NCI-H187 (cell line): ENCODE measurements around the gene FAU.

Source experiments
- DNase-seq, 2 experiments: peaks; one replicate each; lab custom pipeline; 2025; lab: John Stamatoyannopoulos, UW

Gene FAU

DNA sequence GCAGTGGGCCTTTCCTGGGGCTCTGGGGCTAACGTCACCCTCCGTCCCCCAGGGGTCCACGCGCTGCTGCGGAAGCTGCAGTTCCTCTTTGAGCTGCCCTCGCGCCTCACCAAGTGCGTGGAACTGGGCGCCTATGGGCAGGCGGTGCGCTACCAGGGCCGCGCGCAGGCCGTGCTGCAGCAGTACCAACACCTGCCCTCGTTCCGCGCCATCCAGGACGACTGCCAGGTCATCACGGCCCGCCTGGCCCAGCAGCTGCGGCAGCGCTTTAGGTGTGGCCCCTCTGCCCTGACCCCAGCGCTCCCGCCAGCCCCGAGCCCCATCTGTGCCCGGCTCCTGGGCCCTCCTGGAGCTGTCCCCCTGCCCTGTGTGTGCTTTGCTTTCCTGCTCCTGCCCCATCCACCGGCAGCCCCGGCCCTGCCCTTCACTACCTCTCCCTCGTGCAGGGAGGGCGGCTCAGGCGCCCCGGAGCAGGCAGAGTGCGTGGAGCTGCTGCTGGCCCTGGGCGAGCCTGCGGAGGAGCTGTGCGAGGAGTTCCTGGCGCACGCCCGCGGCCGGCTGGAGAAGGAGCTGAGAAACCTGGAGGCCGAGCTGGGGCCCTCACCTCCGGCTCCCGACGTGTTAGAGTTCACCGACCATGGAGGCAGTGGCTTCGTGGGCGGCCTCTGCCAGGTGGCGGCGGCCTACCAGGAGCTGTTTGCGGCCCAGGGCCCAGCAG, 14.0 kb downstream of the FAU start:
- no peak for DNase-seq

DNA sequence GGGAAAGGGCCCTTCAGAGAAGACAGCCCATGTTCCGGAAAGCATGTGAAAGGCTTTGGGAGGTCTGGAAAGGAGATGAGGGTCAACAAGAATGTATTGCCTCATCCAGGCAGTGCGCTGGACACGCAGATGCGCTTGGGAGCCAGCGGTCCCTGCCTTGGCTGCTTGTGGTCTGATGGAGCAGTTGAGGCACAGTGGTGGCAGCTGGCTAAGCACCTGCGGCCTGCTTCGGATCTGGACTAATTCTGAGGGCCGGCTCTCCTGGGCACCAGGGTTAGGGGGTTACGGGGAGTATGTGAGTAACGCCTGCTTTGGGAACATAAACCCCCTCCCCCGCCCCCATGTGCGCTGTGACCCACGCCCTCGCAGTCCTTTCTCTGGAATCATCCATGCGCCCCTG, 14.9 kb downstream of the FAU start:
- DNase-seq, result no peak

DNA sequence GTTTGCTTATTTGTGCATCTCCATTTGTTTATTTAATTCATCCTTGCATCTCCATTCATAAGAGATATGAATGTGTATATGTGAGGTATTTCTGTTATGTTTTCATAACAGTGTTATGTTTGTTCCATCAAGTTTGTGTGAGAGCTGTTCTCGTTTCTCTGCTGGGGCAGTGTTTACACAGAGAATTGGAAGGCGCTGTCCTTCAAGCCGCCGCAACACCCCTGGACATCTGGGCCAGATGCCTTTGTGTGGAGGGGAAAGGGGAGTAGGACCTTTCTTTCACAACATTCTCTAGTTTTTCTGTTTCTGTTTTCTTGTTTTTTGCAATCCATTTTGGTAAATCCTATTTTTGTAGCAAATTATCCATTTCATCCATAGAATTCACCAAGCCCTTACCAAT, 17.3 kb downstream of the FAU start:
- no peak for DNase-seq

DNA sequence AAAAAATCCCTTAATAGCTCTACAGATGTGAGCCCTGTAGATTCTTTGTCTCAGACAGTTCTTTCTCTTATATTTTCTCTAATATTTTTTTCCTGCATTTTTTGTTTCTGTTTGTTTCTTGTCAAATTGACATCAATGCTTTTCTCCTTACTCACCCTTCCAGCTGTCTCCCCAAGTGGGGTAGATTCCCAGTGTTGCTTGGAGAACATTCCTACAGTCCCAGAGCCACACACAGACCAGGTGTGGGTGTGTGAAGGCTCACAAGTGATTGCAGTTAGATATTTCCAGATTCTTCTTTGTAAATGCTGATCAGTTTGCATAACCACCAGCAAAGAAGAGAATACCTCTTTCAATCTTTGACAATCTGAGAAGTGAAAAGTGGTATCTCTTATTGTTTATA, 18.5 kb downstream of the FAU start:
- no peak for DNase-seq

DNA sequence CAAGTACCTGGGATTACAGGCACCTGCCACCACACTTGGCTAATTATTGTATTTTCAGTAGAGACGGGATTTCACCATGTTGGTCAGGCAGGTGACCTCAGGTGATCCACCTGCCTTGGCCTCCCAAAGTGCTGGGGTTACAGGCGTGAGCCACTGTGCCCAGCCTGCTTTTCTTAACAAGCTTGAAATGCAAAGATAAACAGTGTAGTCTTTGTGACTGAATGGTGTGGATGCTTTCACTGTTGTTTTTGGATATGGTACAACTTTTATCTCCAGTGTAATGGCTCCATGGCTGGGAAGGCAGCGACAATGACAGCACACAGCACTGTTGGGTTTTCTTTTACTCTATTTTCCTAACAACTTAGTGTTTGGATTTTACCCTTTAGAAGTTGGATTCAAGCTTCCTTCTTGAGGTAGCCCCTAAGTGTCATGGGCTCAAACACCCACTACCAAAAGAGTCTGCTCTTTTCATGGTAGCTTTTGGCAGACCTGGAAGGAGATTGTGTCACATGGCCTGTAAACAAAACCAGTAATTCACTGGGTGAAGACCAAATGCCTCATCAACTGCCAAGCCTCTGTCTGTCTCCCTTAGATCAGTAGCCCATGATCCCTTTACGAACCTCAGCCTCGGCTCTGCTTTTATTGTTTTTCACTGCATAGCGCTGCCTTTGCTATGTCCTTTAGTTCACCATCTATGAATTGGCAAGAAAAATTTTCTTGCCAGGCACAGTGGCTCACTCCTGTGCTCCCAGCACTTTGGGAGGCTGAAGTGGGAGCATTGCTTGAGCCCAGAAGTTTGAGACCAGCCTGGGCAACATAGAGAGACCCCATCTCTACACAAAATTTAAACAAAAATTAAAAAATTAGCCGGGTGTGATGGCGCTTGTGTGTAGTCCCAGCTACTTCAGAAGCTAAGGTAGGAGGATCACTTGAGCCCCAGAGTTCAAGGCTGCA, 19.5 kb downstream of the FAU start:
- no peak for DNase-seq

DNA sequence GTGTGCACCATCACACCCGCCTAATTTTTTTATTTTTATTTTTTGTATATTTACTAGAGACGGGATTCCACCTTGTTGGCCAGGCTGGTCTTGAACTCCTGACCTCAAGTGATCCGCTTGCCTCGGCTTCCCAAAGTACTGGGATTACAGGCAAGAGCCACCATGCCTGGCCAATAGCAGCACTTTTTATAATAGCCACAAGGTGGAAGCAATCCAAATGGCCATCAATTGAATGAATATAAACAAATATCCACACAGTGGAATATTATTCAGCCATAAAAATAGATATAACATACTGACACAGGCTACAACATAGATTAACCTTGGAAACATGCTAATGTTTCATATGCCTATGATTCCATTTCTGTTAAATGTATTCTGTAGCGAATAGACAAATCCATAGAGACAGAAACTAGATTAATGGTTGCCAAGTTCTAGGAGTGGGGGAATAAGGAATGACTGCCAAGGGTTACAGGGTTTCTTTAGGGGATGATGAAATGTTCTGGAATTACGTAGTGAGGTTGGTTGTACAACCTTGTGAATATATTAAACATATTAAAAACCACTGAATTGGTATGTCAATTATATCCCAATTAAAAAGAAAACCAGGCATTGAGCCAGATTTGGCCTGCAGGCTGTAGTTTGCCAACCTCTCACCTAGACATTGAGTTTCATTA, 21.1 kb downstream of the FAU start:
- DNase-seq, result no peak

DNA sequence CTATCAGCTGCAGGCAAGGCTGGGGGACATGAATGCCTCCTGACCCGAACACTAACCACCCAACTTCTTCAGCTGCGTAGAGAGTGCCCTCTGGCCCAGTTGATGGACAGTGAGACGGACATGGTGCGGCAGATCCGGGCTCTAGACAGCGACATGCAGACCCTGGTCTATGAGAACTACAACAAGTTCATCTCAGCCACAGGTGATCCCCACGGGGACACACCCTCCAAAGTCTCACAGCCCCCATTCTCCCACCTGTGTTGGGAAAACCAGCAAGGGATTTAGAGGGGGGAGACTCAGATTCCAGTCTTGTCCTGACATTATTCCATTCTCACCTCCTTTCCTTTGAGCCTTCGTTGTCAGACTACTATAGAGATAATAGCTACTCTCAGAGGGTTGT, 25.0 kb downstream of the FAU start:
- no peak for DNase-seq

DNA sequence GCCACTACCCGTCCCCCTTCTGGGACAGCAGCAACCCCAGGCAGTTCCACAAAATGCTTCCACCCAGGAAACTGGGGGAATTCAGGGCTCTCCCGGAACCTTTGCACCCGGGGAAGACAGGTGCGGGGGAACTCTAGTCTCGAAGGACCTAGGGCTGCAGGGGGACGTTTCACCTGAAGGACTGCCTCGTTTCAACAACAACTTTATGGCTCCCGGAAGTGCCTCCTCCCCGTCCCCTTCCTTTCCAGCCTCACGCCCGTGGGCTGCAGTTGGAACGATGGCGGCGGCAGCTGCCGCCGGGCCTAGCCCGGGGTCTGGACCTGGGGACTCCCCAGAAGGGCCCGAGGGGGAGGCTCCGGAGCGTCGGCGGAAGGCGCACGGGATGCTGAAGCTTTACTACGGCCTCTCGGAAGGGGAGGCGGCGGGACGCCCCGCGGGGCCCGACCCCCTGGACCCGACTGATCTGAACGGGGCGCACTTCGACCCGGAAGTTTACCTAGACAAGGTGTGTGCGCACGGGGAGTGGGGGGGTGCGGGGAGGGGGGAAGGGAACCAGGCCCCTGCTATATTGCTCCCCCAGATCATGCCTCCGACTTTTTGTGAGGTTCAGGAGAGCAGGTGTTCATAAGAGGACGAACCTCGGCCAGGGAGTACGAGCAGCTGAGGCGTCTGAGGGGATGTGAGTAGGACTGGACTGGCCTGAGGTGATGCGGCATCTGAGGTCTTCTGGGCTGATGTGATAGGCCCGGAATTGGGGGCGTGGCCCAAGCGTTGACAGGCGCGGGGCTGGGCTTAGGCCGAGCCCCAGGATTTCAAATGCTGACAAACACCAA, 25.7 kb downstream of the FAU start, which contains the start of gene VPS51:
TSS of gene VPS51 (plus strand) at position 241 of the 833 bp plus-strand sequence. CDS start at position 278, 37 bp downstream.
- DNase-seq, result peak; percentile 82 to 86

DNA sequence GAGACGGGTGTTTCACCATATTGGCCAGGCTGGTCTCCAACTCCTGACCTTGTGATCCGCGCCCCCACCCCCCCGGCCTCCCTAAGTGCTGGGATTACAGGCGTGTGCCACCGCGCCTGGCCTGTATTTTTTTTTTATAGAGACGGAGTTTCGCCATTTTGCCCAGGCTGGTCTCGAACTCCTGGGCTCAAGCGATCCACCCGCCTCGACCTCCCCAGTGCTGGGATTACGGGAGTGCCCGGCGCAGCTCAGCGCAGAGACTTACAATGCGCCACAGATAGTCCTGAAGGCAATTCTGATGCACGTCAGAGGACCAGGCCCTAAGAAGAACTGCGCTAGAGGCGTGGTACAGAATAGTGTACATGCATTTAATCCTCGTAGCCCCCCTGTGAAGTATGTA, 26.5 kb downstream of the FAU start:
- DNase-seq, result no peak

DNA sequence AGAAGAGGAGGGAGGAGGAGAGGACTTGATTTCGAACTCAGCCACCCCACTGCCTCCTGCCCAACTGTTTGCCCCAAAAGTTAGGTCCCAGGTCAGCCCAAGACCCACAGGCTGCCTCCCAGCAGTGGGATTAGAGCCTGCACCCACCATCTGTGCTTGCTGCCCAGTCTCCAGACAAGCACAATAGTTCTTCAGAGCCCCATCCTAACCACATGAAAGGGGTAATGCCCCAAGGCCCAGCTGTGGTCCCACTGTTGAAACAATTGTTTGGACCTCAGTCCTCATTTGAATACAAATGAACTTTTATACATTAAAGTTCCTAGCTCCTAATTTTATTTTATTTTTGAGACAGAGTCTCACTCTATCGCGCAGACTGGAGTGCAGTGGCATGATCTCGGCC, 31.3 kb downstream of the FAU start:
- no peak for DNase-seq

DNA sequence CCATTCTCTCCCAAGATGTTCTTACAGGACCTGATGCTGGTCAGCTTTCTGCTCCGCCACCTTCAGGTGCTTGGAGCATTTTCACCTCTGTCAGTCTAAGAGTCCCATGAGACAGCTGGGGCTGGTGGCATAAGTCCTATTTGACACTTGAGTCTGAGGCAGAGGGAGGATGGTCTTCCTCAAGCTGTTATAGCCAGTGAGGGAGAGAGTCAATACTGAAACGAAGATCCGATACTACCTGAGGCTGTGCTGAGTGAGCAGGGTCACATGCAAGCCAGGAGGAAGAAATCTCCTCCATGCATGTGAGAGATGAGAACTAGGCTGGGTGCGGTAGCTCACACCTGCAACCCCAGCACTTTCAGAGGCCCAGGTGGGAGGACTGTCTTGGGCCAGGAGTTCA, 32.3 kb downstream of the FAU start:
- DNase-seq, result no peak

DNA sequence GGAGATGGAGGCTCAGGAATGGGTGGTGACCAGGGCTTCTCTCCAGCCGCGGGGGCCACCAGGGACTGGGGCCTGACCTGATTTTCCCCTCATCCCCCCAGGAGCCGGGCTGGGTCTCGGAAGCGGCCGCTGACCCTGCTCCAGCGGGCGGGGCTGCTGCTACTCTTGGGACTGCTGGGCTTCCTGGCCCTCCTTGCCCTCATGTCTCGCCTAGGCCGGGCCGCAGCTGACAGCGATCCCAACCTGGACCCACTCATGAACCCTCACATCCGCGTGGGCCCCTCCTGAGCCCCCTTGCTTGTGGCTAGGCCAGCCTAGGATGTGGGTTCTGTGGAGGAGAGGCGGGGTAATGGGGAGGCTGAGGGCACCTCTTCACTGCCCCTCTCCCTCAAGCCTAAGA, 34.1 kb downstream of the FAU start:
- no peak for DNase-seq

DNA sequence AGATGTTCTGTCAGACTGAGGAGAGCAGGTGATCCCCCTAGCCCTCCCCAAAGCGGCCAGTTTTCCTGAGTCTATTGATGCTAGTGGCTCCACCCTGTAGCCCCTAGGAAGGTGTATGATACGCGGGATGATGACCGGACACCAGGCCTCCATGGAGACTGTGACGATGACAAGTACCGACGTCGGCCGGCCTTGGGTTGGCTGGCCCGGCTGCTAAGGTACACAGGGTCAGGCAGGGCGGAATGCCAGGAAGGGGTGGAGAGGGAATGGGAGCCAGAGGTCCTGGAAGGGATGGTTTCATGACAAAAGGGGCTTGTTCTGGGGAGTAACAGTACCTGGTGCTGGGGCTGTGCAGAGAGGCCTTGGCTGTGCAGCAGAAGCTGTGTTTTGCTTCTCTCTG, 34.7 kb downstream of the FAU start:
- DNase-seq, result no peak

DNA sequence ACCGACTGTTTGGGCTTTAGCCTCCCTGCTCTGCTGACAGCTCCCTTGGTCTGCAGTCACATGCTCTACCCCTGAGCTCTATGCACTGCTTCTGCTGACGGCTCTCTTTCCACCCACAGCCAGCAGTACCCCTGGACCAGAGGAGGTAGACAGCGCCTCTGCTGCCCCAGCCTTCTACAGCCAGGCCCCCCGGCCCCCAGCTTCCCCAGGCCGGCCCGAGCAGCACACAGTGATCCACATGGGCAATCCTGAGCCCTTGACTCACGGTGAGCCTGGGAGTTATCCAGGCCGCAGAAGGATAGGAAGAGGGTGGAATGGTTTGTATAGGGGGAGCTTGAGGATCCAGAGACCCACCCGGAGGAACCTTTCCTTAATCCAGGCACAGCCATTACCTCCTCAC, 35.1 kb downstream of the FAU start:
- no peak for DNase-seq

DNA sequence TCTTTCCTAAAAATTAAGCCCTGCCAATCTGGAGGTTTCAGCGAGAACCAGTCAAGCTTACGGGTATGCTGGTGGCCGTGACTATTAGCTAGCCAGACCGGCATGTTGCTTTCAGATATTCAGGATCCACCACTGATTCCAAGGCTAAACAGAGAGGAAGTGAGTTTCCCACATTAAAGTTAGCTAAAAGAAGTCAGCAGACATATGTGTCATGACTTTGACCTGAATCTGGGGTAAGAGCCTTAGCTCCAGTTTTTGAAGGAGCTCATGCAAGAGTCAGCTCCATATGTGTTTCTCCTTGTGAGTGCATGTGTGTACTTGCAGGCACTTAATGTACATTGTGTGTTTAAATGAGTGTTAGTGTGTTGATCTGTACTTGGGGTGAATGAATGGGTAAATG, 36.5 kb downstream of the FAU start:
- DNase-seq, result no peak

DNA sequence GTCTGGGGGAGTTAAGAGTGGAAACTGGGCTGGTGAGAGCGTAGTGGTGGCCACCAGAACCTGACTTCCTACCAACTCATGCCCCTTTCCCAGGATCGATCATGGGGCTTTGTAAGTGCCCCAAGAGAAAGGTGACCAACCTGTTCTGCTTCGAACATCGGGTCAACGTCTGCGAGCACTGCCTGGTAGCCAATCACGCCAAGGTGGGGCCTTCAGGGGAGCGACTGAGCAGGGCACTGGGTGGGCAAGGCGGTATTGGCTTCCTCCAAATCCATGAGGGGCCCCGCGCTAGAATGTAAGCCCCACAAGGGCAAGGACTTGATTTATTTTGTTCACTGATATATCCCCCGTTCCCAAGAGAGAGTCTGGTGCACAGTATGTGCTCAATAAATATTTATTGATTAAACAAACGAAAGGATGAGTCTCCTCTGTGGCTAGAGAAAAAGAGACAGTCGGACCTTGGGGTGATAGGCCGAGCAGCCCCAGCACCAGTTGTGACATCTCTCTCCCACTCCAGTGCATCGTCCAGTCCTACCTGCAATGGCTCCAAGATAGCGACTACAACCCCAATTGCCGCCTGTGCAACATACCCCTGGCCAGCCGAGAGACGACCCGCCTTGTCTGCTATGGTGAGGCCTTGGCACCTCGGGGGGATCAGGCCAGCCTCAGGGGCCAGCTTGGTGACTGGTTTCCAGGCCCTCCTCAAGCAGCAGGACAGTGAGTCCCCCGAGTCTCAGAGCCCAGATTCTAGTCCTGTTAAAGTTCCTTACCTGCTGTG, 37.1 kb downstream of the FAU start:
- no peak for DNase-seq

DNA sequence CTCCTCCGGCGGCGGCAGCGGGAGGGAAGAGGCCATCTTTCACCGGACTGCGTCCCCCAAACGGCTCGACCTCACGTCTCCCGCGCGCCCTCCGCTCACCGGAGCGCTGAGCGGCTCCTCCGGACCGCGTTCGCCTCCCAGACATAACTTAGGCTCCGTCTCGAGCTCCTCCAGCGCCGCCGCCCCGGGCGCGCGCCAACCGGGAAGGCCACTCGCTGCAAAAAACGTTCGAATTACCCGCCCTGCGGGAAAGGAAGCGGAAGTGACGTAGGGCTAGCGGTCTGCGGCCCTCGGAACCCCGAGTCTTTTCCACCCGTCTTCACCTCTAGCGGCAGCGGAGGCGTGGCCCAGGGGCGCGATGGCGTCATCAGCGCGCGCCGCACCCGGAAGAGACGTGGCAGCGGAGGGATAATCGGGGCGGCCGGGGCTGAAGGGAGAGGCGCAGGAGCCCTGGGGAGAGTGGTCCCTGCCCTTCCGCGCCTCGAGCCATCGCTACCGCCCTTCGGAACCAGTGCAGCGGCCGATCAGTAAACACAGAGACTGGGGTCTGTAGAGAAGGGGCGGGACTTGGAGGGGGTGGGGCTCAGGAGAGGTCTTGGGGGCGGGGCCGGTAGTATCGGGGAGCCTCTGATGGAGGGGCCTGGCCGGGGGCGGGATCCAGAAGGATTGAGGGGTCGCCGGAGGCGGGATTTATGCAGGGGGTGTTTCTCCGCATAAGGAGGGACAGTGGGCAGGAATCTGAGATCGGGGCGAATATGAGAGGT, 37.9 kb downstream of the FAU start, which contains the start of the genes CDCA5 and ZFPL1:
TSS of gene CDCA5 (minus strand) at position 207 of the 764 bp plus-strand sequence. CDS start at position 145, 62 bp downstream.
TSS of gene ZFPL1 (plus strand) at position 389 of the 764 bp plus-strand sequence. CDS start 477 bp downstream, outside the sequence.
- peak; percentile 84 to 86 for DNase-seq

DNA sequence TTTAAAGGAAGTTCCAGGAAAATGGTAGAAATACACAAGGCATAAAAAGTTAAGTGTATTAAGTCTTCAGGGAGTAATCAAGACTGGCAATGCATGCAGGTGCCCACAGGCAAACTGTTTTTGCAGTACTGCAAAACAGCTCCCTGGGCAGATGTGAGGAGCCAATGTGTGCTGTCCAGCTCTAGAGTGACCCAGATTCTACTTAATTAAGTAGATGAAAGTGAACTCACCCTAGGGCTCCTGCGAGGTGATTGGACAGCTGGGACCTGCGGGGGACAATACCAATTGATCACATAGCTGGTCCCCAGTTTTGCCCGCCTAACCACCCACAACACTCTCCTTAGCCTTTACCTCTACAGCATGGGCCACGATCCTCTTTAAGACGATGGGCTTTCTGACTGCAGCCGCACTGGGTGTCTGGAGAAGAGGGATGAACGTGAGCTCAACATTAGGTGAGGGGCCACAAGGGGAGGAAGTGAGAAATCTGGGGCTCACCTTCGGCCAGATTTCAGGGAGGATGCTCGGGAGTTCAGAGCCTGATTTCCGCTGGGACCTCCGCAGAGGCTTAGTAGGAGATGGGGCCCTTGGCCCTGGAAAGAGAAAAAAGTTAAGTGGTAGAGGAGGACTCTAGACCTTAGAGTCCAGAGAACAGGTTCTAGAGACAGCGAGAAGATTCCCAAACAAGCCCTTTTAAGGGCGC, 38.6 kb downstream of the FAU start:
- DNase-seq, result no peak

DNA sequence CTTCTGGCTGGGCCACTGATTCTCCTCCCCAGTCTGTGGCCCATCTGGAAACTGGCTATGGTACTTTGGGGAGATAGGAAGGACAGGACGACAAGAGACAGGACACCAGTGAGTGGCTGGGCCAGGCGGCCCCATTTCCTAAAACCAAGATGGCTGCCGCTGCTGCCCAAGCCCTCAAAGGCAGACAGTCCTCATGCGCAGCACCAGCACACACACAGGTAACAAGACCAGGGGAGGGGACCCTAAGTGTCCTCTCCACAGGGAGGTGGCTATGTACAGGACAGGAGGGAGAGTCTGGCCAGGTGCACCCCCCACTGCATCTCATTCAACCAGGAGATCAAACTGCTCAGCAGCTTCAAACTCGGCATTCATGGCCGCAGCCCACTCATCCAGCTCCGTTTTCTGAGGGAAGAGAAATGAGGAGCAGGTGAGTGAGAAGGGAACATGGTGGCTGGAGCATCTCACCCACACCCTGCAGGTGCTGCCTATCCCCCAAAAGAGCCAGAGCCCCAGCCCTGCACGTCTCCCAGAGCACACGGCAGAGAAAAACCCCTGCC, 43.1 kb downstream of the FAU start:
- no peak for DNase-seq
